KMS-11 (cell line): ENCODE results near the gene FAM81B.

Source experiments
- H2AFZ ChIP-seq: fragments of 200-600 bp; sonication (generic); 2 replicates; pipeline ENCODE4 v1.6.1; 2016; ENCODE audit warnings: antibody characterized with exemption, mixed run types, low read depth
- H3K27ac ChIP-seq: fragments of 200-600 bp; sonication (generic); 2 replicates; pipeline ENCODE4 v1.6.1; 2016; ENCODE audit warnings: mild to moderate bottlenecking, mixed run types
- H3K27me3 ChIP-seq: fragments of 200-600 bp; sonication (generic); 2 replicates; pipeline ENCODE4 v1.6.1; 2017; ENCODE audit warnings: mild to moderate bottlenecking, low read depth, mixed run types, moderate library complexity; ENCODE audit not compliant: insufficient read depth
- H3K36me3 ChIP-seq: fragments of 200-600 bp; sonication (generic); 2 replicates; pipeline ENCODE4 v1.6.1; 2017; ENCODE audit warnings: mild to moderate bottlenecking, mixed run types; ENCODE audit not compliant: insufficient read depth
- H3K4me1 ChIP-seq: fragments of 200-600 bp; sonication (generic); 2 replicates; pipeline ENCODE4 v1.6.1; 2016; ENCODE audit warnings: mild to moderate bottlenecking, low read depth, mixed run types; ENCODE audit not compliant: poor library complexity, severe bottlenecking
- H3K4me2 ChIP-seq: fragments of 200-600 bp; sonication (generic); 2 replicates; pipeline ENCODE4 v1.7.0; 2016; ENCODE audit warnings: mild to moderate bottlenecking, mixed run types
- H3K4me3 ChIP-seq: fragments of 200-600 bp; sonication (generic); IDR thresholded peaks from 2 replicates; pipeline ENCODE4 v1.6.1; 2017; ENCODE audit warnings: low read depth, low read length, mixed read lengths; ENCODE audit not compliant: insufficient read depth
- H3K79me2 ChIP-seq: fragments of 200-600 bp; sonication (generic); 2 replicates; pipeline ENCODE4 v1.6.1; 2016; ENCODE audit warnings: low read depth, mixed run types; ENCODE audit not compliant: insufficient read depth
- H3K9ac ChIP-seq: fragments of 200-600 bp; sonication (generic); 2 replicates; pipeline ENCODE4 v1.6.1; 2016; ENCODE audit warnings: mild to moderate bottlenecking, mixed run types
- H4K20me1 ChIP-seq: fragments of 200-600 bp; sonication (generic); 2 replicates; pipeline ENCODE4 v1.6.1; 2016; ENCODE audit warnings: mild to moderate bottlenecking, mixed run types; ENCODE audit not compliant: insufficient read depth
- CTCF ChIP-seq: fragments of 200-600 bp; sonication (generic); conservative IDR thresholded peaks from 2 replicates; pipeline ENCODE4 v1.6.1; 2017; ENCODE audit warnings: low read depth, mild to moderate bottlenecking, antibody characterized with exemption, low read length, moderate library complexity, mixed read lengths

FAM81B gene

GRCh38 chr5:95460665-95461064 lies 69.5 kb downstream of the FAM81B start:
- Histone ChIP-seq H2AFZ (no peak overlapping the region), H3K4me2 (no peak overlapping the region), H3K9ac (no peak overlapping the region), H3K27ac (no peak overlapping the region), H3K36me3 (peaks cover 6% of the 10 kb centered on the region; the same call in 1 of the 2 replicates), H3K79me2 (no peaks in the 10 kb centered on the region), H3K27me3 (no peaks in the 10 kb centered on the region), H4K20me1 (no peaks in the 10 kb centered on the region), H3K4me3 (no peak overlapping the region), H3K4me1 (no peaks in the 10 kb centered on the region)
- TF ChIP-seq CTCF = no peak

- no peak for TF ChIP-seq CTCF
- Histone ChIP-seq H3K4me3 (no peak overlapping the region), H2AFZ (no peak overlapping the region), H3K36me3 (no peaks in the 10 kb centered on the region), H3K4me1 (no peaks in the 10 kb centered on the region), H4K20me1 (no peaks in the 10 kb centered on the region), H3K4me2 (no peak overlapping the region), H3K79me2 (no peaks in the 10 kb centered on the region), H3K27me3 (no peaks in the 10 kb centered on the region), H3K27ac (no peak overlapping the region), H3K9ac (no peak overlapping the region)
These were observed 80.3 kb downstream of the FAM81B start for GRCh38 chr5:95471487-95471886.

GRCh38 chr5:95471942-95472341 lies 80.8 kb downstream of the FAM81B start:
- H3K27me3 ChIP-seq = no peaks in the 10 kb centered on the region
- no peaks in the 10 kb centered on the region for H4K20me1 ChIP-seq
- H3K4me1 ChIP-seq = no peaks in the 10 kb centered on the region
- H3K27ac ChIP-seq = no peak overlapping the region
- H3K36me3 ChIP-seq = no peaks in the 10 kb centered on the region
- no peaks in the 10 kb centered on the region for H3K79me2 ChIP-seq
- no peak for TF ChIP-seq CTCF
- H2AFZ ChIP-seq = no peak overlapping the region
- H3K9ac ChIP-seq = no peak overlapping the region
- no peak overlapping the region for H3K4me3 ChIP-seq
- H3K4me2 ChIP-seq = no peak overlapping the region

- Histone ChIP-seq H3K27ac (no peak overlapping the region), H3K79me2 (no peaks in the 10 kb centered on the region), H3K27me3 (no peaks in the 10 kb centered on the region), H3K4me1 (no peaks in the 10 kb centered on the region), H2AFZ (no peak overlapping the region), H3K4me3 (no peak overlapping the region), H3K4me2 (no peak overlapping the region), H3K36me3 (no peaks in the 10 kb centered on the region; the same call in 1 of the 2 replicates), H3K9ac (no peak overlapping the region), H4K20me1 (no peaks in the 10 kb centered on the region)
- no peak for TF ChIP-seq CTCF
These were observed 93.3 kb downstream of the FAM81B start for GRCh38 chr5:95484421-95484820.
